ENCODE data around the gene ANKRD36C. TPM values are rescaled to one million over a fixed set of nuclear protein-coding genes. Genes with fewer than 3 reads are reported as not detected.

Gene ANKRD36C
- total RNA-seq = 28.8 and 58.8 TPM in 2 replicates

GRCh38 chr2:95991351-95992094 lies at the start of gene ANKRD36C:
Gene ANKRD36C, minus strand, starts transcription at chr2:95991824. Its CDS starts 116 bp downstream, at chr2:95991708.

GRCh38 chr2:96034792-96035191 lies 43.2 kb upstream of the ANKRD36C start, which contains the start of gene GPAT2:
Gene GPAT2, minus strand, starts transcription at chr2:96034916. Its CDS starts 2,557 bp downstream, at chr2:96032359.

Other genes starting within 250 kb of the ANKRD36C start
- gene GPAT2, start 43.1 kb upstream of the ANKRD36C start, total RNA-seq = 16.2 and 19.3 TPM in 2 replicates
- not detected in 2 replicates for gene ADRA2B, start 124.7 kb upstream of the ANKRD36C start, total RNA-seq
- gene ASTL, start 146.7 kb upstream of the ANKRD36C start, total RNA-seq = 0.17 TPM in 1 of 2 replicates, not detected in the other
- 0.15 and 2.0 TPM in 2 replicates for gene DUSP2, start 153.6 kb upstream of the ANKRD36C start, total RNA-seq
- 113 and 130 TPM in 2 replicates for gene STARD7, start 217.0 kb upstream of the ANKRD36C start, total RNA-seq